GM18517 (cell line): ENCODE measurements around the gene ELF2.
"Not testable (repeated sequence)": the region's sequence is repeated elsewhere in the genome, so short reads cannot be mapped to it uniquely, and the experiment has no call there.

Experiments
- ATAC-seq: cut with Tn5 transposase; IDR thresholded peaks from one replicate; pipeline ENCODE4 v1.9.1; 2021; ENCODE audit warnings: mild to moderate bottlenecking, moderate library complexity; ENCODE audit not compliant: unreplicated experiment

ELF2 gene

GRCh38 chr4:139144911-139145551 lies 32.0 kb downstream of the ELF2 start:
- no peak for ATAC-seq

DNA sequence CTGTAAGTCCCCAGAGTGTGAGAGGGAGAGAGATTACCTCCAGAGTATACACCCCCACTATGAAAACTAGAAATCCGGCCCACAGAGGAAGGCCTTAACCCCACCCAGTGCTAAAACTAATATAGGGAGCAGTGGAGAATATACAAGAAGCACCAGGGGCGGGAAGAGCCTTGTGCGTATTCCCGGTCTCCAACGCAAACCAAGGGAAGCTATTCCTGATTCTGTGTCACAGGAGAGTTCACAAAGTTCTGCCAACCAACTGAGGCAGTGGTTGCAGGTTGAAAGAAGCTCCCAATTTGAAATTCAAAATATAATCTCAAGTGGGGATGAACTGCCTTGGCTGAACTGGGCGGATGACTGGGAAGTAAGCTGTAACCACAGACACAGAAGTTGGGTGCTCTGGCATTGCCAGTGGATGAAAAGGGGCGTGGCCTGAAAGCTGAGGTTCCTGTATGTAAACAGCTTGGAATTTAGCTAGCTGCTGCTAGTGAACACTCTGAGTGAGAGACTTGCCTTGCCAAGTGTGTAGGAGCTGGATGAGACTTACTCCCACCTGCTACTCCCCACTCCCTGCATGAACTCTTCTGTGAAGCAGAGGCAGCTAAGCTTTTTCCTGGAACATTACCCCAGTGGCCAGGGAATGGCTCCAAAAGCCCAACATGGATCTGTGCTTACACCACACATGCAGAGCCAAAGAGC lies 32.7 kb downstream of the ELF2 start:
- no peak for ATAC-seq

- ATAC-seq, result no peak
Observed at GRCh38 chr4:139142980-139143379, 34.0 kb downstream of the ELF2 start.

DNA sequence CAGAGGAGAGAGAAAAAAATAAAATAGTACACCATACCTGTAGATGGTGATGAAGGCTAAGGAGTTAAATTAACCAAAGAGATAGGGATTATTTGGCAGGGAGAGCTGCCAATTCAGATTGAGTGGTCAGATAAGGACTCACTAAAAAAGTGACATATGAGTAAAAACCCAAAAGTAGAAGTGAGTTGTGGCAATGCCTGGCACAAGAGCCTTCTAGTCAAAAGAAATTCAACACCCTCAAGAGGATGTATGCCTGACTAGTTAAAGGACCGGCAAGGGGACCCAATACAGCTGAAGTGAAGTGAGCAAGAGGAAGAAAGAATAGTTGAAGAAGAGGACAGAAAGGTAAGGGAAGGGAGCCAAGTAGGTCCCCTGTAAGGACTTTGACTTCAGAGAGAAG lies 34.9 kb downstream of the ELF2 start:
- no peak for ATAC-seq

DNA sequence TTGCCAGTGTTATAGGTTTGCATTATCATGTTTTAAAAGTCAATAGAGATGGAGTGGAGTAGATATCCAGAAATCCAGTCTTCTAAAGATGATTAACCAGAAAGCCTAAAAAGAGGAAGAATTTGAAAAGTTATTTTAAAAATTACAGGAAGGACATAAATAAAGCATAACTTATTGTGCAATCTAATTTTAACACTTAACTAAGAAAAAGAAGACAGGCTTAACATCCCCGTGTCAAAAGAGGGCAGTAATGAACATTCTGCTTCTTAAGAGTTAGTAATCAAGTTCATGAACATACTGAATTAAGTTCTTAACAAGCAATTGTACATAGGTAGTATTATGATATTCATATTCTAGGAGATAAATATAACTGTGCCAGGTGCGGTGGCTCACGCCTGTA lies 39.3 kb downstream of the ELF2 start:
- ATAC-seq, result no peak

DNA sequence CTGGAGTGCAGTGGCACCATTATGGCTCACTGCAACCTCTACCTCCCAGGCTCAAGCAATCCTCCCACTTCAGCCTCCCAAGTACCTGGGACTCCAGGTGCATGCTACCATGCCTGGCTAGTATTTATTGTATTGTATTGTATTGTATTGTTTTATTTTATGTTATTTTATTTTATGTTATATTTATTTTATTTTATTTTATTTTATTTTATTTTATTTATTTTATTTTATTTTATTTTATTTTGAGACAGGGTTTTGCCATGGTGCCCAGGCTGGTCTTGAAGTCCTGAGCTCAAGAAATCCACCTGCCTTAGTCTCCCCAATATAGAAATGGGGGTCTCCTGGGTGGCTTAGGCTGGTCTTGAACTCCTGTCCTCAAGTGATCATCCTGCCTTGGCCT lies 42.6 kb downstream of the ELF2 start:
- no peak for ATAC-seq

- ATAC-seq, result no peak
Observed at GRCh38 chr4:139131209-139131870, 45.7 kb downstream of the ELF2 start.

- no peak for ATAC-seq
Observed at GRCh38 chr4:139129206-139129605, 47.8 kb downstream of the ELF2 start.

DNA sequence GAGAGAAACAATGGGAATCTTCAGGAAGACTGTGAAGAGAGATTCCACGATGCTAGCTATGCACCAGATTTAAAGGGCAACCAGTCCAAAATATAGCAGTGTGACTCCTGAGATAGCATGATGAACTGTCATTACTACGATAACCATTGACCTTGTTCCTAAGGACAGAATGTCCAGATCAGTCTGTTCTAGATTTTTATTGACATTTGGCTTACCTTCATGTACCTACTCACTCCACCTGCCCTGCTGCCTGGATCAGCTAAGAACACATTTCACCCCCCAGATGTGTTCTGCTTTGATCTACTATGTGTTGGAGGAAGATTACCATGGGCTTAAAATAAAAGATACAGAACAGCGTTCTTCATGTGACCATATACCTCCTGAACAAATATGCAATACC lies 50.1 kb downstream of the ELF2 start:
- no peak for ATAC-seq

DNA sequence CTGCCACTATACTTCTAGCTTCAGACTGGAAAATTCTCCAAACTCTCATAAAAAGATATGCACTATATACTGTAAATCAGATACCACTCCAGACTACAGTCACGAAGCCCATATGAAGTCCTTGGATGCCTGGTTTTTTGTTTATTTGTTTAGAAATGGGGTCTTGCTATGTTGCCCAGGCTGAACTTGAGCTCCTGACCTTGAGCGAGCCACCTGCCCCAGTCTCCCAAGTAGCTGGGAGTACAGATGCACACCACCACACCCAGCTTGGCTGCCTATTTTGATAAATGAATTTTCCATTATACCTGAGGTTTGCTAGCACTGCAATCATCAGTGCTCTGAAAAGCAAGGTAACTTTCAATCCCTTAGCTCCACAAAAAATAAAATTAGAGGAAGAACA lies 53.1 kb downstream of the ELF2 start:
- no peak for ATAC-seq

DNA sequence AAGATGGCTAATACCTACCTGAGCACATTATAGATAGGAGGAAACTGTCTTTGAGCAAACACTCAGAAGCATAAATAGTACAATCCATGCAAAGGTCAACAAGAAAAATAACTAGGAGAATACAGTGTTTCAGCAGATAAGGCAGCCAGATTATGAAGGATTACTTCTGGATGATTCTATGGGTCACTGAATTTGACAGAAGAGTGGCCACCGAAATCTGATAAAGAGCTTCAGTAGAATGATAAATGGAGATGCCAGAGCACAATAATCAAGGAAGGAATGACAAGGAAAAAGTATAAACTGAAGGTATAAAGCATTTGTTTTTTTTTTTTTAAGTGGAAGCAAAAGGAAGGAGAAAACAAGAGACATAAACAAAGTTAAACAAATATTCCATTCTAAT lies 58.7 kb downstream of the ELF2 start:
- ATAC-seq, result no peak

GRCh38 chr4:139115226-139115625 lies 61.8 kb downstream of the ELF2 start:
- ATAC-seq, result no peak

- not testable (repeated sequence) for ATAC-seq
Observed at GRCh38 chr4:139114795-139115194, 62.2 kb downstream of the ELF2 start.

DNA sequence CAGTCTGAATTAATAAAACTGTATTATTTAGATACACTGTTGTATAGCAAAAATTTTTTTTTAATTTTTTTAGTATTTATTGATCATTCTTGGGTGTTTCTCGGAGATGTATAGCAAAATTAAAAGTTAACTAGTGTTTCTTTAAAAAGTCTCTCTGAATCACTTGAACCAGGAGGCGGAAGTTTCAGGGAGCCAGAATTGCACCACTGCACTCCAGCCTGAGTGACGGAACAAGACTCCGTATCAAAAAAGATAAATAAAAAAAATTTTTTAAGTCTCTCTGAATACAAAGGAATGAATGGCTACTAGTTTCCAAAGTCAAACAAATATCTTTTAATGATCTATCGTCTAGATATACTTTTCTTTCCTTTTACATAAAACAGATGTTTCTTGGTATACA lies 64.4 kb downstream of the ELF2 start:
- ATAC-seq, result no peak

DNA sequence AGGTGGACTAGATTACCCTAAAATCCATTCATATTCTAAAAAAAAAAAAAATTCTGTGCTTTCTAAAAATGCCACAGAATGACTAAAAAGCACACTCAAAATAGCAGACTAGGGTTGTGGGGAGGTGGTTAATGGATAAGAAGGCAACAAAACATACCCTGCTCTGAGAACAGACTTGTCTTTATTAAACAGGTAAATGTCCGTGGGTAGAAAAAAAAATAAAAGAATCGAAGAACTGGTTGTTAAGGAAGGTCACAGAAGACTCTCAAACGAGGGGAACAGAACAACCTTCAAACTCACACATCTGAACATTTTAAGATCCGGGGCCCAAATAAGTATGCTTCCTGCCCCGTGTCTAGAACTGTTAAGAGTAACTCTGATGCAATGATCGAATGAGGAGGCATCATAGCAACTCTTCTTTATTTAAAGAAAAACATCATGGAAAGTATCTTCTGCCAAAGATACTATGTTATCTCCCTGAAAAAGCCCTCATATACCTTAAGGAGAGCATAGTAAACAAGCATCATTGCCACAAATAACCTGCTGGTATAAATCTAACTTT lies 68.4 kb downstream of the ELF2 start:
- no peak for ATAC-seq

GRCh38 chr4:139099366-139099982 lies 77.5 kb downstream of the ELF2 start:
- ATAC-seq, result peak; percentile 84

DNA sequence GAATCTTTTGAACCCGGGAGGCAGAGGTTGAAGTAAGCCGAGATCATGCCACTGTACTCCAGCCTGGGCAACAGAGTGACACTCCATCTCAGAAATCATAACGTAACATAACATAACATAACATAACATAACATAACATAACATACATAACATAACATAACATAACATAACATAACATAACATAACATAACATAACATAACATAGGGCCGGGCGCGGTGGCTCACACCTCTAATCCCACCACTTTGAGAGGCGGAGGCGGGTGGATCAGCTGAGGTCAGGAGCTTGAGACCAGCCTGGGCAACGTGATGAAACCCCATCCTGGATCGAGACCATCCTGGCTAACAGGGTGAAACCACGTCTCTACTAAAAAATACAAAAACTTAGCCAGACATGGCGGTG lies 84.7 kb downstream of the ELF2 start:
- ATAC-seq, result no peak

GRCh38 chr4:139085141-139085540 lies 91.9 kb downstream of the ELF2 start:
- no peak for ATAC-seq

- ATAC-seq, result no peak
Observed at GRCh38 chr4:139084804-139085093, 92.3 kb downstream of the ELF2 start.

DNA sequence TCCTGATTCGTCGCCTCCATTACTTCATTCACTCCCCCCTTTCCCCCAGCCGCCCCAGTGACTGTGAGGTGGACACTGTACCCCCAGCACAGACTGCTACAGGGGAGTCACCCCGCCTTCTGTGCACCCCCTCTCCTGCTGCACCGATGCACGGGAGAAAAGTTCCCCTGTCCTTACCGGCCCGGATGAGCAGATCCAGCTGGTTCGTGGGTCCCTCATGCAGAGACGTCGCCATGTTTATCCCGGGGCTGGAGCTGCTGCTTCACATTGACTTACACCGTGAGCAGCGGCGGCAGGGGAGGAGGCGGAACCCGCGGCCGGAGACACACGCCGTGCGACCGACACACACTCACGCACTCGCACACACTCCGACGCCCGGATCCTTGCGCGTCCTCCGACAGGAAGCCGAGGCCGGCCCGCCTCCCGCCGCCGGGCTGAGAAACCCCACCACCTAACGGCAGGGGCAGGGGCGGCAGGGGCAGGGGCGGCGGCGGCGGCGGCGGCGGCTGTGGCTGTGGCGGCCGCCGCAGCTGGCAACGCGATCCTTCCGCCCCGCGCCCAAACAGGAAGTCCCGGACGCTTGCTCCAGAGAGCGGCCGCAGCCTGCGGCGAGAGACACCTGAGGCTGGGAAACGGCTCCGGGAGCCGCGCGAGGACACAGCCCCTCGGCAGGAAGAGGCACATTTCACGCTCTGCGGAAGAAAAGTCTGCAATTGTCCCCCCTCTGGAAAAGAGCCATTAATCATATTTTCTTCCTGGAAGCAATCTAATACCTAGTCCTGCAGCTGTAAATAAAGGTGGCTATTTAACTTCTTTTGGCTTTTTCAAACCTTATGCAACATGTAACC lies 92.8 kb downstream of the ELF2 start:
- peak; percentile 52 for ATAC-seq

- peak; percentile 29 for ATAC-seq
Observed at GRCh38 chr4:139083607-139083955, 93.4 kb downstream of the ELF2 start.
